ENCODE data around the gene ANGPTL8.

Gene ANGPTL8

GRCh38 chr19:11291415-11291814, 52.0 kb downstream of the ANGPTL8 start:
- no peak for DNase-seq (ENCODE audit: low spot score)

Measured in activated CD4-positive, alpha-beta T cell treated with anti-CD3 and anti-CD28 coated beads, Interleukin-2, Interleukin-4, amounts not matched to agents 100 ng/mL and 50 ng/mL, durations not matched to agents 16 hours and 8 hours (primary cell).